ENCODE measurements around the gene INVS. TPM values are rescaled to one million over a fixed set of nuclear protein-coding genes. Genes with fewer than 3 reads are reported as not detected.
A peak's percentile ranks its signal among the peaks of the same experiment; 100 is the strongest.
"Not testable (repeated sequence)": the region's sequence is repeated elsewhere in the genome, so short reads cannot be mapped to it uniquely, and the experiment has no call there.

The INVS gene
- total RNA-seq, 1 donor from 2014 or later = 21.9 TPM

- no peak for DNase-seq (ENCODE audit: extremely low spot score in 2 of 2)
- Histone ChIP-seq H3K4me1 (no peaks in the 10 kb centered on the region), H3K9me3 (no peaks in the 10 kb centered on the region), H3K4me3 (no peak overlapping the region), H3K27ac (no peak overlapping the region), H3K27me3 (no peaks in the 10 kb centered on the region), H3K36me3 (peaks cover 0 to 12% of the 10 kb centered on the region in 2 donors)
- TF ChIP-seq POLR2A (IDR thresholded peaks at IDR 0.05) (no peak), CTCF (IDR thresholded peaks at IDR 0.05) (no peak), POLR2AphosphoS5 (IDR thresholded peaks at IDR 0.05; ENCODE audit: insufficient read depth in 1 of 2, low read depth in 1 of 2) (no peak)
- intact Hi-C loops (cut with DNase I) = no loop called here
Observed at GRCh38 chr9:100315561-100315960, 216.5 kb downstream of the INVS start.

- Histone ChIP-seq H3K9me3 (no peaks in the 10 kb centered on the region), H3K27ac (no peak overlapping the region), H3K27me3 (no peaks in the 10 kb centered on the region), H3K36me3 (peaks cover 0 to 14% of the 10 kb centered on the region in 2 donors), H3K4me3 (no peak overlapping the region), H3K4me1 (no peaks in the 10 kb centered on the region)
- intact Hi-C loops (cut with DNase I) = no loop called here
- TF ChIP-seq POLR2AphosphoS5 (IDR thresholded peaks at IDR 0.05; ENCODE audit: insufficient read depth in 1 of 2, low read depth in 1 of 2) = no peak
- TF ChIP-seq POLR2A (IDR thresholded peaks at IDR 0.05) = no peak
- DNase-seq (ENCODE audit: extremely low spot score in 2 of 2) = no peak
Observed at GRCh38 chr9:100317706-100318105, 218.7 kb downstream of the INVS start.

- no peak for DNase-seq (ENCODE audit: extremely low spot score in 2 of 2)
- H3K27me3 ChIP-seq = no peaks in the 10 kb centered on the region
- no peaks in the 10 kb centered on the region for H3K9me3 ChIP-seq
- H3K36me3 ChIP-seq = peaks cover 0 to 28% of the 10 kb centered on the region in 2 donors
- no peaks in the 10 kb centered on the region for H3K4me1 ChIP-seq
- H3K4me3 ChIP-seq = no peak overlapping the region
- intact Hi-C loops (cut with DNase I) = no loop called here
- TF ChIP-seq CTCF (IDR thresholded peaks at IDR 0.05) (peak; percentile 31 to 40 (median 32)), POLR2AphosphoS5 (IDR thresholded peaks at IDR 0.05; ENCODE audit: insufficient read depth in 1 of 2, low read depth in 1 of 2) (no peak)
- H3K27ac ChIP-seq = no peak overlapping the region
Observed at GRCh38 chr9:100322954-100323536, 224.0 kb downstream of the INVS start.

- no peak for DNase-seq (ENCODE audit: extremely low spot score in 2 of 2)
- TF ChIP-seq POLR2AphosphoS5 (IDR thresholded peaks at IDR 0.05; ENCODE audit: insufficient read depth in 1 of 2, low read depth in 1 of 2) (no peak), CTCF (IDR thresholded peaks at IDR 0.05) (peak in 1 of 3 experiments; percentile 38)
- intact Hi-C loops (cut with DNase I) = no loop called here
- H3K9me3 ChIP-seq = no peaks in the 10 kb centered on the region
- H3K27ac ChIP-seq = no peak overlapping the region
- peaks cover 0 to 25% of the 10 kb centered on the region in 2 donors for H3K36me3 ChIP-seq
- no peak overlapping the region for H3K4me3 ChIP-seq
- no peaks in the 10 kb centered on the region for H3K4me1 ChIP-seq
- H3K27me3 ChIP-seq = no peaks in the 10 kb centered on the region
Observed at GRCh38 chr9:100324594-100325200, 225.7 kb downstream of the INVS start.

GRCh38 chr9:100338736-100339135 is 239.7 kb downstream of the INVS start:
- H3K4me1 ChIP-seq; H3K27ac ChIP-seq; intact Hi-C loops (cut with DNase I); DNase-seq (ENCODE audit: extremely low spot score in 2 of 2); H3K9me3 ChIP-seq; H3K36me3 ChIP-seq; H3K4me3 ChIP-seq; H3K27me3 ChIP-seq: not testable (repeated sequence)

GRCh38 chr9:100340224-100340623 is 241.2 kb downstream of the INVS start:
- no peak overlapping the region for H3K27ac ChIP-seq
- peaks cover 4% of the 10 kb centered on the region for H3K4me1 ChIP-seq
- DNase-seq (ENCODE audit: extremely low spot score in 2 of 2) = no peak
- no peak overlapping the region for H3K4me3 ChIP-seq
- intact Hi-C loops (cut with DNase I) = no loop called here
- H3K27me3 ChIP-seq = no peaks in the 10 kb centered on the region
- H3K36me3 ChIP-seq = no peaks in the 10 kb centered on the region
- H3K9me3 ChIP-seq = no peaks in the 10 kb centered on the region
- TF ChIP-seq POLR2A (IDR thresholded peaks at IDR 0.05) = no peak
- TF ChIP-seq POLR2AphosphoS5 (IDR thresholded peaks at IDR 0.05; ENCODE audit: insufficient read depth in 1 of 2, low read depth in 1 of 2) = no peak
- no peak for TF ChIP-seq CTCF (IDR thresholded peaks at IDR 0.05)
